HG03342 (cell line): ENCODE measurements around the gene CYP27A1.
A peak's percentile ranks its signal among the peaks of the same experiment; 100 is the strongest.

Experiments
- ATAC-seq: cut with Tn5 transposase; IDR thresholded peaks from one replicate; pipeline ENCODE4 v1.9.1; 2021; ENCODE audit warnings: mild to moderate bottlenecking, moderate library complexity; ENCODE audit not compliant: unreplicated experiment

CYP27A1 gene

GRCh38 chr2:218781691-218782527, at the start of gene CYP27A1:
CYP27A1 (plus strand) TSS chr2:218782147; CDS start chr2:218782183, 36 bp downstream.
- no peak for ATAC-seq

GRCh38 chr2:218732761-218733158, 49.2 kb upstream of the CYP27A1 start:
- ATAC-seq = no peak

- ATAC-seq = peak; percentile 67
Measured at GRCh38 chr2:218733171-218734021, 48.6 kb upstream of the CYP27A1 start.

- no peak for ATAC-seq
Measured at GRCh38 chr2:218734190-218734975, 47.6 kb upstream of the CYP27A1 start.

- ATAC-seq = no peak
Measured at GRCh38 chr2:218736531-218736930, 45.4 kb upstream of the CYP27A1 start.

GRCh38 chr2:218743068-218743467, 38.9 kb upstream of the CYP27A1 start:
- no peak for ATAC-seq

GRCh38 chr2:218744615-218745014, 37.3 kb upstream of the CYP27A1 start:
- ATAC-seq = no peak

- no peak for ATAC-seq
Measured at GRCh38 chr2:218745160-218745558, 36.8 kb upstream of the CYP27A1 start.

GRCh38 chr2:218745559-218746469, 36.1 kb upstream of the CYP27A1 start:
- ATAC-seq = no peak

GRCh38 chr2:218746470-218746795, 35.5 kb upstream of the CYP27A1 start:
- no peak for ATAC-seq

- ATAC-seq = no peak
Measured at GRCh38 chr2:218746960-218747359, 35.0 kb upstream of the CYP27A1 start.

GRCh38 chr2:218748741-218749441, 33.1 kb upstream of the CYP27A1 start:
- ATAC-seq = no peak

- no peak for ATAC-seq
Measured at GRCh38 chr2:218754201-218754600, 27.7 kb upstream of the CYP27A1 start.

GRCh38 chr2:218754781-218755180, 27.2 kb upstream of the CYP27A1 start:
- no peak for ATAC-seq

- no peak for ATAC-seq
Measured at GRCh38 chr2:218755198-218755566, 26.8 kb upstream of the CYP27A1 start.

- ATAC-seq = no peak
Measured at GRCh38 chr2:218755567-218756404, 26.2 kb upstream of the CYP27A1 start.

GRCh38 chr2:218756599-218757377, 25.2 kb upstream of the CYP27A1 start:
- no peak for ATAC-seq

- ATAC-seq = no peak
Measured at GRCh38 chr2:218761795-218762194, 20.2 kb upstream of the CYP27A1 start.
